Caco-2 (cell line): ENCODE results near the gene DNAH8. TPM values are rescaled to one million over a fixed set of nuclear protein-coding genes. Genes with fewer than 3 reads are reported as not detected.

ENCODE experiments used
- BruUV-seq: library from RNA; stranded (reverse); fragments of 400-500 nt; replicated peaks from 2 replicates; lab custom pipeline; 2021; lab: Mats Ljungman, UMichigan
- CTCF ChIA-PET: fragments of 300-600 bp; sonication (Branson Sonifier 250); formaldehyde crosslinking; loops from one replicate; lab custom pipeline; 2022; ENCODE audit warnings: antibody characterized with exemption; lab: Charles Lee
- POLR2A ChIA-PET: fragments of 300-600 bp; sonication (Branson Sonifier 250); formaldehyde crosslinking; loops from one replicate; lab custom pipeline; 2022; ENCODE audit warnings: antibody characterized with exemption; lab: Charles Lee
- DNase-seq, 2 experiments: peaks; one replicate each; pipeline versions ENCODE4 v3.0.0 to v3.0.0-alpha.2; 2020 to 2022
- H3K27me3 ChIP-seq: replicated peaks from 2 replicates; pipeline ENCODE4 v1.6.0; 2011; ENCODE audit warnings: low read length; ENCODE audit not compliant: control insufficient read depth, insufficient read depth
- H3K36me3 ChIP-seq: 2 replicates; pipeline ENCODE4 v1.5.1; 2011; ENCODE audit warnings: low read length; ENCODE audit not compliant: control insufficient read depth, insufficient read depth
- H3K4me1 ChIP-seq: fragments of 250-450 bp; sonication (Bioruptor Pico); 2 replicates; pipeline ENCODE4 v1.5.1; 2020; ENCODE audit warnings: mild to moderate bottlenecking
- H3K4me3 ChIP-seq: 2 replicates; pipeline ENCODE4 v1.5.1; 2011; ENCODE audit warnings: low read depth, mild to moderate bottlenecking, control low read depth, low read length
- H3K9me3 ChIP-seq: fragments of 250-450 bp; sonication (Bioruptor Pico); 2 replicates; pipeline ENCODE4 v1.5.1; 2020; ENCODE audit warnings: mild to moderate bottlenecking, moderate library complexity
- H3K27ac Mint-ChIP-seq: one replicate; pipeline ENCODE4 v1.8.0; 2022; ENCODE audit warnings: mixed read lengths; ENCODE audit not compliant: unreplicated experiment
- H3K27me3 Mint-ChIP-seq: one replicate; pipeline ENCODE4 v1.8.0; 2022; ENCODE audit warnings: mixed read lengths; ENCODE audit not compliant: insufficient read depth, unreplicated experiment
- H3K36me3 Mint-ChIP-seq: one replicate; pipeline ENCODE4 v1.8.0; 2022; ENCODE audit warnings: mild to moderate bottlenecking, mixed read lengths; ENCODE audit not compliant: insufficient read depth, unreplicated experiment
- H3K4me1 Mint-ChIP-seq: one replicate; pipeline ENCODE4 v1.8.0; 2022; ENCODE audit warnings: low read depth, mixed read lengths; ENCODE audit not compliant: unreplicated experiment
- H3K4me3 Mint-ChIP-seq: one replicate; pipeline ENCODE4 v1.8.0; 2022; ENCODE audit warnings: mild to moderate bottlenecking, moderate library complexity, mixed read lengths; ENCODE audit not compliant: unreplicated experiment
- H3K9me3 Mint-ChIP-seq: one replicate; pipeline ENCODE4 v1.8.0; 2022; ENCODE audit warnings: mixed read lengths; ENCODE audit not compliant: unreplicated experiment
- intact Hi-C: fragments of 100-400 bp; cut with micrococcal nuclease; formaldehyde crosslinking; loops from one replicate; pipeline ENCODE4 v1.10.0; 2022; ENCODE audit not compliant: unreplicated experiment
- total RNA-seq: library from RNA; stranded (reverse); gene quantifications from 2 replicates; pipeline ENCODE4 v1.2.3, GENCODE V29; 2022
- TF ChIP-seq, protein P1 (sequence below), 2 experiments: fragments of 200-600 bp in 1 of 2; IDR thresholded peaks; 1 replicate in 1 of 2; 2 replicates in 1 of 2; pipeline versions ENCODE4 v1.5.1 to v1.8.0; 2011 to 2022; ENCODE audit warnings: antibody characterized with exemption in 1 of 2, control low read depth in 1 of 2, inconsistent platforms in 1 of 2, low read depth in 1 of 2, low read length in 1 of 2, mild to moderate bottlenecking in 1 of 2, moderate library complexity in 1 of 2; ENCODE audit not compliant: insufficient read depth in 1 of 2, severe bottlenecking in 1 of 2, unreplicated experiment in 1 of 2

Gene DNAH8
- total RNA-seq, 1 experiment from 2014 or later: not detected

DNA sequence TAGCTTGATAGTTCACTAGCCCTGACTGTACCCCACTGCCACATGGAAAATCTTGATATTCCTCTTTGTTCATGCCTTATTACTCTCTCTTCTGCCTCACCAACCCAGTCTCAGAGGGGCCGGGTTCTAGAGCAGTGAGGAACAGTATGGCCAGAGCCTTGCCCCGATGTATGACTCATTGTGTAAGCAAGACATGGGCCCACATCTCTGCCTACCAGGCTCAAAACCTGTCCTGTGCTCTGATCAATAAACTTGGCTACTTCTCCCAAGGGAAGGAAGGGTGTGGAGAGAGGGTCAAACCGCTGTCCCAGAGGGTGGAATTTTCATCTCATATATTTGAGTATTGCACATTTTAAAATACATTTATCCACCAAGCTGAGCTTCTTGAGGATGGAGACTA lies 91.7 kb downstream of the DNAH8 start:
- Mint-ChIP-seq H3K36me3 (no peaks in the 10 kb centered on the region), H3K27me3 (no peaks in the 10 kb centered on the region), H3K27ac (no peak overlapping the region), H3K9me3 (no peaks in the 10 kb centered on the region), H3K4me1 (peaks cover 6% of the 10 kb centered on the region), H3K4me3 (no peak overlapping the region)
- Histone ChIP-seq H3K4me1 (no peaks in the 10 kb centered on the region), H3K9me3 (no peaks in the 10 kb centered on the region), H3K27me3 (no peaks in the 10 kb centered on the region), H3K4me3 (no peak overlapping the region), H3K36me3 (no peaks in the 10 kb centered on the region)
- intact Hi-C loops: no loop called here
- DNase-seq: no peak
- BruUV-seq: no TSS peak
- POLR2A ChIA-PET: no interaction called here
- TF ChIP-seq, protein P1, sequence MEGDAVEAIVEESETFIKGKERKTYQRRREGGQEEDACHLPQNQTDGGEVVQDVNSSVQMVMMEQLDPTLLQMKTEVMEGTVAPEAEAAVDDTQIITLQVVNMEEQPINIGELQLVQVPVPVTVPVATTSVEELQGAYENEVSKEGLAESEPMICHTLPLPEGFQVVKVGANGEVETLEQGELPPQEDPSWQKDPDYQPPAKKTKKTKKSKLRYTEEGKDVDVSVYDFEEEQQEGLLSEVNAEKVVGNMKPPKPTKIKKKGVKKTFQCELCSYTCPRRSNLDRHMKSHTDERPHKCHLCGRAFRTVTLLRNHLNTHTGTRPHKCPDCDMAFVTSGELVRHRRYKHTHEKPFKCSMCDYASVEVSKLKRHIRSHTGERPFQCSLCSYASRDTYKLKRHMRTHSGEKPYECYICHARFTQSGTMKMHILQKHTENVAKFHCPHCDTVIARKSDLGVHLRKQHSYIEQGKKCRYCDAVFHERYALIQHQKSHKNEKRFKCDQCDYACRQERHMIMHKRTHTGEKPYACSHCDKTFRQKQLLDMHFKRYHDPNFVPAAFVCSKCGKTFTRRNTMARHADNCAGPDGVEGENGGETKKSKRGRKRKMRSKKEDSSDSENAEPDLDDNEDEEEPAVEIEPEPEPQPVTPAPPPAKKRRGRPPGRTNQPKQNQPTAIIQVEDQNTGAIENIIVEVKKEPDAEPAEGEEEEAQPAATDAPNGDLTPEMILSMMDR (IDR thresholded peaks at IDR 0.05; ENCODE audit: insufficient read depth in 1 of 2, low read depth in 1 of 2, low read length in 1 of 2, severe bottlenecking in 1 of 2, unreplicated experiment in 1 of 2): no peak
- CTCF ChIA-PET: no interaction called here

DNA sequence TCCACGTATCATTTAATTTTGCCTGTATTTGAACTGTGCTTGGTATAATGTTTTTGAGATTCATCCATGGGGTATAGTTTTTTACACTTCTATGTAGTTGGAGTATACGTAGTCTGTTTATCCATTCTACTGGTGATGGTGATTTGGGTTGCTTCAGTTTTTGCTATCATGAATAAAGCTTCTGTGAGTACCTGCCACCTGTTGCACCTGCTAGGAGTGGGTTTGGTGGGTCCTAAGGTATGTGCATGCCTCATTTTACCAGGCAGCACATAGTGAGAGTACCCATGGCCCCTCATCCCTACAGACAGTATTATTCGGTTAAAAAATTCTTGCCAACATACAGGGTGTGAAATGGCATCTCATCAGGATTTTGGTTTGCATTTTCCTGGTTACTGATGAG lies 92.9 kb downstream of the DNAH8 start:
- Histone ChIP-seq H3K27me3 (no peaks in the 10 kb centered on the region), H3K4me3 (no peak overlapping the region), H3K9me3 (no peaks in the 10 kb centered on the region), H3K36me3 (no peaks in the 10 kb centered on the region), H3K4me1 (no peaks in the 10 kb centered on the region)
- H3K4me1 Mint-ChIP-seq: peaks cover 5% of the 10 kb centered on the region
- no peak overlapping the region for H3K27ac Mint-ChIP-seq
- POLR2A ChIA-PET: no interaction called here
- no peak overlapping the region for H3K4me3 Mint-ChIP-seq
- DNase-seq: no peak
- H3K9me3 Mint-ChIP-seq: no peaks in the 10 kb centered on the region
- CTCF ChIA-PET: no interaction called here
- peaks cover 2% of the 10 kb centered on the region for H3K27me3 Mint-ChIP-seq
- no peaks in the 10 kb centered on the region for H3K36me3 Mint-ChIP-seq
- intact Hi-C loops: no loop called here
- no TSS peak for BruUV-seq
- TF ChIP-seq, protein P1 (IDR thresholded peaks at IDR 0.05; ENCODE audit: insufficient read depth in 1 of 2, low read depth in 1 of 2, low read length in 1 of 2, severe bottlenecking in 1 of 2, unreplicated experiment in 1 of 2): no peak

DNA sequence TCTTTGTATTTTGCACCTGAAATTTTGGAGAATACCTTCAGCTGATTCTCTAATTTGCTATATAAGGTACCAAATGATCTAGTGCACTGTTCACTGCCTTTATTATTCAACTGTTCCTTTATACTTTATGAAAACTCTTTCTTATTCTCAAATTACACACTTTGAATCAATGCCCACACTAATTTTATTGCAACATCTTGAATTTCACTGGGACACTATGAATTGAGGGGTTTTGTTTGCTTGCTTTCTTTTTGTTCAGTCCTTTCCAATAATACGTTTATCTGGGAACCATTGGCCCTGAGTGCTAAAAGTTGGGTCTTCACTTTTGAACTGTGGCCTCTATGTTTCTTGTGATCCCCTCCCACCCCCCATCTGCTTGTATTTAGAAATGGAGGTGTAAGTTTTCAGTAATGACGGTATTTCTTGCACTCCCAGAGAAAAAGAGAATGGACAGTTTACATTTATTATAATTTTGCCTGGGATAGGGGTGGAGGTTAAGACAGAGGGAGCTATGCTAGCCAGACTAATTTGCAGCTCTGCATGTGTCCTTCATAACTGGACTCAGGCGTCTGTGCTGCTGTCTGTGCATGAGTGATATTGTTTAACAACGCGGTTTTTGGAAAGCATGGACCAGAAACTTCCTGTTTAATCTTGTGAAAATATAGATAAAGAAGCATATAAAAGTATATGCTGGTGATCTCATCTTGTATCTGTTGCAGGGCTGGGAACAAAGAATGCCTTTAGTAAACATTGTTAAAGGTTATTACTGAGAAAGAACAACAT lies 98.1 kb downstream of the DNAH8 start:
- intact Hi-C loops: no loop called here
- DNase-seq: no peak
- POLR2A ChIA-PET: no interaction called here
- Histone ChIP-seq H3K27me3 (no peaks in the 10 kb centered on the region), H3K9me3 (no peaks in the 10 kb centered on the region), H3K4me3 (no peak overlapping the region), H3K36me3 (no peaks in the 10 kb centered on the region), H3K4me1 (no peaks in the 10 kb centered on the region)
- Mint-ChIP-seq H3K4me1 (no peaks in the 10 kb centered on the region), H3K27me3 (peaks cover 8% of the 10 kb centered on the region), H3K4me3 (no peak overlapping the region), H3K36me3 (no peaks in the 10 kb centered on the region), H3K9me3 (no peaks in the 10 kb centered on the region), H3K27ac (no peak overlapping the region)
- TF ChIP-seq, protein P1 (IDR thresholded peaks at IDR 0.05; ENCODE audit: insufficient read depth in 1 of 2, low read depth in 1 of 2, low read length in 1 of 2, severe bottlenecking in 1 of 2, unreplicated experiment in 1 of 2): no peak
- CTCF ChIA-PET: no interaction called here
- BruUV-seq: no TSS peak
